B cell (primary cell): Measurements from ENCODE around the gene LKAAEAR1. TPM values are rescaled to one million over a fixed set of nuclear protein-coding genes. Genes with fewer than 3 reads are reported as not detected.

ENCODE experiments used
- ATAC-seq: fragments of 200-7000 bp; cut with Tn5 transposase; one replicate; pipeline ENCODE4 v1.10.0; 2021; ENCODE audit warnings: low read depth, mild to moderate bottlenecking, moderate number of reproducible peaks, moderate library complexity
- CTCF ChIA-PET: fragments of 350-600 bp; sonication (Branson Sonifier 250); formaldehyde crosslinking; loops from one replicate; lab custom pipeline; 2021; ENCODE audit warnings: antibody characterized with exemption, inconsistent platforms; lab: Charles Lee
- POLR2A ChIA-PET: fragments of 350-600 bp; sonication (Branson Sonifier 250); formaldehyde crosslinking; loops from one replicate; lab custom pipeline; 2021; ENCODE audit warnings: antibody characterized with exemption; lab: Charles Lee
- DNase-seq: peaks from one replicate; pipeline ENCODE4 v3.0.0; 2013
- H2AFZ ChIP-seq: 2 replicates; pipeline ENCODE4 v1.6.1; 2012; ENCODE audit warnings: mild to moderate bottlenecking, low read depth, low read length; ENCODE audit not compliant: insufficient read depth, poor library complexity, severe bottlenecking
- H3K27ac ChIP-seq, 2 donors: 1 replicate in 1 of 2; 2 replicates in 1 of 2; pipeline ENCODE4 v1.5.1; 2012 to 2013; ENCODE audit warnings: low read length in 2 of 2, mild to moderate bottlenecking in 2 of 2, moderate library complexity in 1 of 2
- H3K27me3 ChIP-seq, 4 experiments: fragments of 200-600 bp in 1 of 4; sonication (generic) in 1 of 4; replicated peaks in 1 of 4; 1 replicate in 2 of 4; 2 replicates in 2 of 4; pipeline versions ENCODE4 v1.6.1 to v1.7.0; 2013 to 2016; ENCODE audit warnings: low read length in 3 of 4, mild to moderate bottlenecking in 2 of 4, mixed read lengths in 1 of 4, moderate library complexity in 1 of 4; ENCODE audit not compliant: insufficient read depth in 4 of 4, control insufficient read depth in 3 of 4; ENCODE audit errors: control extremely low read depth in 1 of 4
- H3K36me3 ChIP-seq, 2 experiments: replicated peaks in 1 of 2; 1 replicate in 1 of 2; 2 replicates in 1 of 2; pipeline versions ENCODE4 v1.6.1 to v1.7.1; 2013; ENCODE audit warnings: low read length in 1 of 2; ENCODE audit not compliant: insufficient read depth in 2 of 2, control insufficient read depth in 1 of 2; ENCODE audit errors: control extremely low read depth in 1 of 2, extremely low read depth in 1 of 2
- H3K4me1 ChIP-seq, 2 donors: fragments of 200-600 bp in 1 of 2; sonication (generic) in 1 of 2; 1 replicate in 1 of 2; 2 replicates in 1 of 2; pipeline versions ENCODE4 v1.5.1 to v1.6.1; 2013 to 2017; ENCODE audit warnings: low read length in 2 of 2; ENCODE audit not compliant: control insufficient read depth in 2 of 2, insufficient read depth in 2 of 2
- H3K4me2 ChIP-seq: replicated peaks from 2 replicates; pipeline ENCODE3; 2012; ENCODE audit warnings: mild to moderate bottlenecking, low read depth, low read length; ENCODE audit not compliant: poor library complexity, severe bottlenecking
- H3K4me3 ChIP-seq, 5 experiments: fragments of 200-600 bp in 1 of 5; sonication (generic) in 1 of 5; 1 replicate in 3 of 5; 2 replicates in 2 of 5; pipeline versions ENCODE4 v1.5.1 to v1.7.0; 2011 to 2016; ENCODE audit warnings: low read length in 4 of 5, mild to moderate bottlenecking in 4 of 5, low read depth in 2 of 5, control low read depth in 1 of 5, moderate library complexity in 1 of 5; ENCODE audit not compliant: insufficient read depth in 1 of 5; ENCODE audit errors: control extremely low read depth in 1 of 5, extremely low read depth in 1 of 5
- H3K79me2 ChIP-seq: fragments of 200-600 bp; sonication (generic); one replicate; pipeline ENCODE4 v1.6.0; 2016; ENCODE audit warnings: low read length; ENCODE audit not compliant: control insufficient read depth, insufficient read depth
- H3K9ac ChIP-seq: fragments of 200-600 bp; sonication (generic); 2 replicates; pipeline ENCODE4 v1.6.1; 2017; ENCODE audit warnings: mild to moderate bottlenecking, low read length, moderate library complexity
- H3K9me3 ChIP-seq, 3 donors: one replicate each; pipeline versions ENCODE4 v1.6.1 to v1.7.1; 2013; ENCODE audit warnings: low read length in 2 of 3; ENCODE audit not compliant: control insufficient read depth in 2 of 3, insufficient read depth in 1 of 3; ENCODE audit errors: control extremely low read depth in 1 of 3
- H4K20me1 ChIP-seq: 2 replicates; pipeline ENCODE4 v1.6.0; 2012; ENCODE audit warnings: mild to moderate bottlenecking, low read length; ENCODE audit not compliant: insufficient read depth, control insufficient read depth, poor library complexity, severe bottlenecking
- H3K27ac Mint-ChIP-seq: one replicate; pipeline ENCODE4 v1.8.0; 2021; ENCODE audit warnings: mixed read lengths
- H3K27me3 Mint-ChIP-seq: one replicate; pipeline ENCODE4 v1.8.0; 2021; ENCODE audit warnings: mixed read lengths
- H3K4me1 Mint-ChIP-seq: one replicate; pipeline ENCODE4 v1.8.0; 2021; ENCODE audit warnings: mixed read lengths
- H3K4me3 Mint-ChIP-seq: one replicate; pipeline ENCODE4 v1.8.0; 2021; ENCODE audit warnings: mixed read lengths
- H3K9me3 Mint-ChIP-seq: one replicate; pipeline ENCODE4 v1.8.0; 2022; ENCODE audit warnings: mixed read lengths; ENCODE audit not compliant: insufficient read depth
- EZH2 ChIP-seq: IDR thresholded peaks from 2 replicates; pipeline ENCODE4 v1.6.1; 2012; ENCODE audit warnings: borderline replicate concordance, low read depth, mild to moderate bottlenecking, moderate library complexity, low read length; ENCODE audit not compliant: insufficient read depth, poor library complexity, severe bottlenecking
- whole genome bisulfite sequencing: methylation state at CpG from one replicate; pipeline ENCODE4 v1.1.5; 2013; ENCODE audit warnings: missing lambda C conversion rate; ENCODE audit not compliant: insufficient coverage; 5-methylcytosine and 5-hydroxymethylcytosine counted together
- intact Hi-C: fragments of 100-400 bp; cut with micrococcal nuclease; formaldehyde crosslinking; loops from one replicate; pipeline ENCODE4 v1.10.0; 2022
- polyA plus RNA-seq: library from polyadenylated mRNA; depleted of rRNA; stranded (reverse); fragments of >200 nt; gene quantifications from 2 replicates; pipeline ENCODE4 v1.2.3, GENCODE V29; 2012
- total RNA-seq, 2 donors: library from RNA; stranded (reverse); fragments of 120-200 nt in 1 of 2; gene quantifications; 1 replicate in 1 of 2; 2 replicates in 1 of 2; pipeline versions ENCODE4 v1.2.3 to v1.2.4, GENCODE V29; 2013 to 2022
- TF ChIP-seq, protein P1 (sequence below): fragments of 200-600 bp; IDR thresholded peaks from one replicate; pipeline ENCODE4 v1.8.0; 2022; ENCODE audit warnings: antibody characterized with exemption, mild to moderate bottlenecking

The LKAAEAR1 gene
- total and polyA plus RNA-seq, 2 donors (not counting 1 experiment from before 2014, with no cell fraction given): 1.9 TPM; not detected in 1

DNA sequence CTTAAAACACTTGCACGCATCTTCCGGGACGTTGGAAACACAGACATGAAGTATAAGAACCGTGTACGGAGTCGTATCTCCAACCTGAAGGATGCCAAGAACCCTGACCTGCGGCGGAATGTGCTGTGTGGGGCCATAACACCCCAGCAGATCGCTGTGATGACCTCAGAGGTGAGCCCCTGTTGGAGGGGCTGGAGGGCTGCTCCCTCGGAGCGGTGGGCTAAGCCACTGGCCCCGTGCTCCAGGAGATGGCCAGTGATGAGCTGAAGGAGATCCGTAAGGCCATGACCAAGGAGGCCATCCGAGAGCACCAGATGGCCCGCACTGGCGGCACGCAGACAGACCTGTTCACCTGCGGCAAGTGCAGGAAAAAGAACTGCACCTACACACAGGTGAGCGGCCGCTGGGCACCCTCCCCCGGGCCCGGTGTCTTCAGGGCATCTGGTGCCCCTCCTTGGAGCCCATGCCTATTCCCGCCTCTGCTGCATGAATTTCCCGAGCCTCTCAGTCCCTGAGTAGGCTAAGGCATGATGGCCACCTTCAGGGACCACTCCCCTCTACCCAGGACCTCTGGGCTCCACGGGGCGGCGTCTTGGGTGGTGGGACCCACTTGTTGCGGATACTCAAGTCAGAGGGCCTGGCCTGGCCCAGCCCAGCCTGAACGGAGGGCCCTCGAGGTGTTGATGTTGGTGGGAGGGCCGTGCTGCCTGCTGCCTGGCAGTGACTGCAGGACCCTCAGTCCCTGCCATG, 13.8 kb downstream of the LKAAEAR1 start:
- no peak for DNase-seq

More for the DNA sequence above, 13.8 kb downstream of the LKAAEAR1 start:
- ChIA-PET CTCF (interaction anchor here (0.7 to 2.3 kb wide), 9 partner anchors 8 to 50 kb away, joined by 4 to 10 read pairs (median 8); partner anchors contain the start of gene LKAAEAR1), POLR2A (interaction anchor here (0.7 to 2.5 kb wide), 2 partner anchors 8 to 51 kb away, joined by 6 to 19 read pairs; partner anchors contain the start of genes OPRL1 and RGS19)
- Histone ChIP-seq H4K20me1 (peaks cover 55% of the 10 kb centered on the region), H3K9me3 (no peaks in the 10 kb centered on the region), H3K27ac (no peak overlapping the region), H3K9ac (no peak overlapping the region), H3K79me2 (peaks cover 25% of the 10 kb centered on the region), H2AFZ (no peak overlapping the region), H3K4me3 (no peak overlapping the region), H3K4me1 (peaks cover 38 to 83% of the 10 kb centered on the region in 2 donors), H3K4me2 (no peak overlapping the region), H3K36me3 (peaks cover 0 to 38% of the 10 kb centered on the region in 2 experiments), H3K27me3 (no peaks in the 10 kb centered on the region)
- Mint-ChIP-seq H3K4me3 (no peak overlapping the region), H3K4me1 (peaks cover 59% of the 10 kb centered on the region), H3K9me3 (no peaks in the 10 kb centered on the region), H3K27ac (no peak overlapping the region), H3K27me3 (no peaks in the 10 kb centered on the region)
- intact Hi-C loops: no loop called here
- WGBS: 97% methylated on average over 27 of the region's 31 CpGs
- ATAC-seq: no peak
- TF ChIP-seq EZH2: no peak
- TF ChIP-seq, protein P1, sequence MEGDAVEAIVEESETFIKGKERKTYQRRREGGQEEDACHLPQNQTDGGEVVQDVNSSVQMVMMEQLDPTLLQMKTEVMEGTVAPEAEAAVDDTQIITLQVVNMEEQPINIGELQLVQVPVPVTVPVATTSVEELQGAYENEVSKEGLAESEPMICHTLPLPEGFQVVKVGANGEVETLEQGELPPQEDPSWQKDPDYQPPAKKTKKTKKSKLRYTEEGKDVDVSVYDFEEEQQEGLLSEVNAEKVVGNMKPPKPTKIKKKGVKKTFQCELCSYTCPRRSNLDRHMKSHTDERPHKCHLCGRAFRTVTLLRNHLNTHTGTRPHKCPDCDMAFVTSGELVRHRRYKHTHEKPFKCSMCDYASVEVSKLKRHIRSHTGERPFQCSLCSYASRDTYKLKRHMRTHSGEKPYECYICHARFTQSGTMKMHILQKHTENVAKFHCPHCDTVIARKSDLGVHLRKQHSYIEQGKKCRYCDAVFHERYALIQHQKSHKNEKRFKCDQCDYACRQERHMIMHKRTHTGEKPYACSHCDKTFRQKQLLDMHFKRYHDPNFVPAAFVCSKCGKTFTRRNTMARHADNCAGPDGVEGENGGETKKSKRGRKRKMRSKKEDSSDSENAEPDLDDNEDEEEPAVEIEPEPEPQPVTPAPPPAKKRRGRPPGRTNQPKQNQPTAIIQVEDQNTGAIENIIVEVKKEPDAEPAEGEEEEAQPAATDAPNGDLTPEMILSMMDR: no peak
